GM21723 (cell line): ENCODE measurements around the gene RYR2.
"Not testable (repeated sequence)": the region's sequence is repeated elsewhere in the genome, so short reads cannot be mapped to it uniquely, and the experiment has no call there.

ENCODE experiments used
- ATAC-seq: cut with Tn5 transposase; IDR thresholded peaks from one replicate; pipeline ENCODE4 v1.9.1; 2021; ENCODE audit warnings: mild to moderate bottlenecking, moderate library complexity; ENCODE audit not compliant: unreplicated experiment

Gene RYR2

GRCh38 chr1:237074371-237075117 is 32.6 kb downstream of the RYR2 start:
- no peak for ATAC-seq

- no peak for ATAC-seq
Observed at GRCh38 chr1:237084341-237085077, 42.5 kb downstream of the RYR2 start.

- ATAC-seq = no peak
Observed at GRCh38 chr1:237091691-237092090, 49.7 kb downstream of the RYR2 start.

GRCh38 chr1:237093691-237094090 is 51.7 kb downstream of the RYR2 start:
- ATAC-seq = no peak

GRCh38 chr1:237098541-237098940 is 56.6 kb downstream of the RYR2 start:
- no peak for ATAC-seq

- ATAC-seq = no peak
Observed at GRCh38 chr1:237103021-237103420, 61.0 kb downstream of the RYR2 start.

- ATAC-seq = no peak
Observed at GRCh38 chr1:237104096-237104495, 62.1 kb downstream of the RYR2 start.

- ATAC-seq = no peak
Observed at GRCh38 chr1:237105826-237106225, 63.8 kb downstream of the RYR2 start.

GRCh38 chr1:237108297-237109040 is 66.5 kb downstream of the RYR2 start:
- ATAC-seq = no peak

GRCh38 chr1:237111807-237112206 is 69.8 kb downstream of the RYR2 start:
- ATAC-seq = no peak

- no peak for ATAC-seq
Observed at GRCh38 chr1:237112663-237113062, 70.7 kb downstream of the RYR2 start.

GRCh38 chr1:237115035-237115434 is 73.1 kb downstream of the RYR2 start:
- no peak for ATAC-seq

GRCh38 chr1:237119091-237119490 is 77.1 kb downstream of the RYR2 start:
- no peak for ATAC-seq

GRCh38 chr1:237120683-237121082 is 78.7 kb downstream of the RYR2 start:
- no peak for ATAC-seq

GRCh38 chr1:237124856-237125462 is 83.0 kb downstream of the RYR2 start:
- ATAC-seq = no peak

- no peak for ATAC-seq
Observed at GRCh38 chr1:237126180-237126579, 84.2 kb downstream of the RYR2 start.

GRCh38 chr1:237127301-237127700 is 85.3 kb downstream of the RYR2 start:
- ATAC-seq = not testable (repeated sequence)

- no peak for ATAC-seq
Observed at GRCh38 chr1:237133921-237134320, 91.9 kb downstream of the RYR2 start.

- ATAC-seq = no peak
Observed at GRCh38 chr1:237134929-237135328, 92.9 kb downstream of the RYR2 start.

- ATAC-seq = no peak
Observed at GRCh38 chr1:237138551-237138950, 96.6 kb downstream of the RYR2 start.

- no peak for ATAC-seq
Observed at GRCh38 chr1:237139732-237140131, 97.7 kb downstream of the RYR2 start.
